Measurements from ENCODE around the gene CHST14.

DNA sequence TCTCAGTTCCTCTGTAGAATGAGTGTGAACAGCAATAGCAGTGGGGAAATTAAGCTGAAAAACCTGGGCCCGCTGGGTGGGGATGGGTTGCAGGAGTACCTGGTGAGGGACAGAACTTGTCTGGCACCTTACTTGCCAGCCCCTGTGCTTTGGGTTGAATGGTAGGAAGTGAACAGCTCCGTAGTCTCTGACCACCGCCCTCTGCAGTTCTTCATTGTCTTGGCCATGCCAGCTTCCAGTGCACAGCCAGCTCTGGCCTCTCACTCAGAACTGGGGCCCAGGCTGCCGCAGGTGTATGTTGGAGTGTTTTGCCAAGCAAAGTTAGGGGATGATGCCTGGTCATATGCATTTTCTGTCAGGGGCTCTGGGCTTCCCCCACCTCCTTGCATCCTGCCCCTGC lies 14.0 kb upstream of the CHST14 start:
- TF ChIP-seq, protein P1, sequence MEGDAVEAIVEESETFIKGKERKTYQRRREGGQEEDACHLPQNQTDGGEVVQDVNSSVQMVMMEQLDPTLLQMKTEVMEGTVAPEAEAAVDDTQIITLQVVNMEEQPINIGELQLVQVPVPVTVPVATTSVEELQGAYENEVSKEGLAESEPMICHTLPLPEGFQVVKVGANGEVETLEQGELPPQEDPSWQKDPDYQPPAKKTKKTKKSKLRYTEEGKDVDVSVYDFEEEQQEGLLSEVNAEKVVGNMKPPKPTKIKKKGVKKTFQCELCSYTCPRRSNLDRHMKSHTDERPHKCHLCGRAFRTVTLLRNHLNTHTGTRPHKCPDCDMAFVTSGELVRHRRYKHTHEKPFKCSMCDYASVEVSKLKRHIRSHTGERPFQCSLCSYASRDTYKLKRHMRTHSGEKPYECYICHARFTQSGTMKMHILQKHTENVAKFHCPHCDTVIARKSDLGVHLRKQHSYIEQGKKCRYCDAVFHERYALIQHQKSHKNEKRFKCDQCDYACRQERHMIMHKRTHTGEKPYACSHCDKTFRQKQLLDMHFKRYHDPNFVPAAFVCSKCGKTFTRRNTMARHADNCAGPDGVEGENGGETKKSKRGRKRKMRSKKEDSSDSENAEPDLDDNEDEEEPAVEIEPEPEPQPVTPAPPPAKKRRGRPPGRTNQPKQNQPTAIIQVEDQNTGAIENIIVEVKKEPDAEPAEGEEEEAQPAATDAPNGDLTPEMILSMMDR (IDR thresholded peaks at IDR 0.05; ENCODE audit: low read length), result no peak
- TF ChIP-seq EZH2 (IDR thresholded peaks at IDR 0.05; ENCODE audit: borderline replicate concordance, low read length), result no peak
